Neural cell (in vitro differentiated cells): ENCODE measurements around the gene CSPG4. TPM values are rescaled to one million over a fixed set of nuclear protein-coding genes. Genes with fewer than 3 reads are reported as not detected.

Experiments used
- H2AFZ ChIP-seq: fragments of 200-600, 300-800 bp; sonication (generic), shearing (Covaris generic); 2 replicates; pipeline ENCODE4 v1.6.0; 2014; ENCODE audit warnings: low read depth, mild to moderate bottlenecking, antibody characterized with exemption, low read length, moderate library complexity
- H3F3A ChIP-seq: fragments of 200-600 bp; shearing (Covaris generic); 2 replicates; pipeline ENCODE4 v1.6.1; 2016; ENCODE audit warnings: mild to moderate bottlenecking, moderate library complexity, mixed read lengths, antibody characterized with exemption, low read length; ENCODE audit not compliant: insufficient read depth, poor library complexity, severe bottlenecking
- H3K27ac ChIP-seq: fragments of 200-600, 300-800 bp; sonication (generic), shearing (Covaris generic); 2 replicates; pipeline ENCODE4 v1.5.1; 2014; ENCODE audit warnings: mild to moderate bottlenecking, low read length, moderate library complexity
- H3K27me3 ChIP-seq: fragments of 300-800, 200-600 bp; sonication (generic), shearing (Covaris generic); 2 replicates; pipeline ENCODE4 v1.6.0; 2014; ENCODE audit warnings: mild to moderate bottlenecking, low read depth, low read length, moderate library complexity; ENCODE audit not compliant: insufficient read depth
- H3K36me3 ChIP-seq: fragments of 300-800, 200-600 bp; sonication (generic), shearing (Covaris generic); 2 replicates; pipeline ENCODE4 v1.5.1; 2014; ENCODE audit warnings: mild to moderate bottlenecking, antibody characterized with exemption, low read length, moderate library complexity; ENCODE audit not compliant: insufficient read depth
- H3K4me2 ChIP-seq: fragments of 300-800, 200-600 bp; sonication (generic), shearing (Covaris generic); 2 replicates; pipeline ENCODE4 v1.6.0; 2014; ENCODE audit warnings: mild to moderate bottlenecking, low read length
- H3K4me3 ChIP-seq: fragments of 300-800, 200-600 bp; sonication (generic), shearing (Covaris generic); 2 replicates; pipeline ENCODE4 v1.5.1; 2014; ENCODE audit warnings: mild to moderate bottlenecking, low read length, moderate library complexity
- H3K79me2 ChIP-seq: fragments of 200-600 bp; shearing (Covaris generic); replicated peaks from 2 replicates; pipeline ENCODE4 v1.6.0; 2014; ENCODE audit warnings: mild to moderate bottlenecking, low read length, moderate library complexity; ENCODE audit not compliant: insufficient read depth
- H3K9ac ChIP-seq: fragments of 300-800, 200-600 bp; sonication (generic), shearing (Covaris generic); 2 replicates; pipeline ENCODE4 v1.6.1; 2016; ENCODE audit warnings: mild to moderate bottlenecking, low read length, mixed read lengths
- H3K9me2 ChIP-seq: fragments of 200-600 bp; shearing (Covaris generic); 2 replicates; pipeline ENCODE4 v1.6.1; 2016; ENCODE audit warnings: mild to moderate bottlenecking, low read length, mixed read lengths; ENCODE audit not compliant: insufficient read depth
- H3K9me3 ChIP-seq: fragments of 200-600, 300-800 bp; sonication (generic), shearing (Covaris generic); 2 replicates; pipeline ENCODE4 v1.6.1; 2016; ENCODE audit warnings: mild to moderate bottlenecking, mixed run types, low read length, moderate library complexity, mixed read lengths
- H4K20me1 ChIP-seq: fragments of 200-600 bp; shearing (Covaris generic); 2 replicates; pipeline ENCODE4 v1.6.1; 2016; ENCODE audit warnings: mild to moderate bottlenecking, mixed run types; ENCODE audit not compliant: insufficient read depth
- EP300 ChIP-seq: fragments of 450-650 bp; conservative IDR thresholded peaks from 2 replicates; pipeline ENCODE4 v1.6.1; 2014; ENCODE audit warnings: antibody characterized with exemption, mild to moderate bottlenecking, moderate library complexity; ENCODE audit not compliant: poor library complexity, severe bottlenecking
- EZH2 ChIP-seq: fragments of 200-600, 300-800 bp; shearing (Covaris generic), sonication (generic); IDR thresholded peaks from 2 replicates; pipeline ENCODE4 v1.6.1; 2014; ENCODE audit warnings: antibody characterized with exemption, low read length, borderline replicate concordance, mild to moderate bottlenecking; ENCODE audit not compliant: insufficient read depth, poor library complexity, severe bottlenecking
- POLR2AphosphoS5 ChIP-seq: IDR thresholded peaks from 2 replicates; pipeline ENCODE4 v1.6.1; 2012
- RAD21 ChIP-seq: fragments of 450-650 bp; conservative IDR thresholded peaks from 2 replicates; pipeline ENCODE4 v1.6.1; 2014; ENCODE audit warnings: antibody characterized with exemption, mild to moderate bottlenecking, moderate library complexity
- REST ChIP-seq: IDR thresholded peaks from 2 replicates; pipeline ENCODE4 v1.6.1; 2012; ENCODE audit warnings: borderline replicate concordance
- TAF1 ChIP-seq: IDR thresholded peaks from 2 replicates; pipeline ENCODE4 v1.6.1; 2012; ENCODE audit warnings: low read depth
- polyA plus RNA-seq: library from polyadenylated mRNA; depleted of rRNA; stranded (reverse); fragments of >200 nt; gene quantifications from 2 replicates; pipeline ENCODE4 v1.2.3, GENCODE V29; 2014

The CSPG4 gene
- polyA plus RNA-seq, 1 donor from 2014 or later = not detected

- H2AFZ ChIP-seq = no peak overlapping the region
- no peaks in the 10 kb centered on the region for H3K9me3 ChIP-seq
- no peaks in the 10 kb centered on the region for H3F3A ChIP-seq
- H3K79me2 ChIP-seq = no peaks in the 10 kb centered on the region
- peaks cover 7% of the 10 kb centered on the region for H3K27me3 ChIP-seq
- H3K36me3 ChIP-seq = no peaks in the 10 kb centered on the region
- no peak overlapping the region for H3K27ac ChIP-seq
- no peaks in the 10 kb centered on the region for H4K20me1 ChIP-seq
- H3K4me3 ChIP-seq = no peak overlapping the region
- H3K9me2 ChIP-seq = no peaks in the 10 kb centered on the region
- no peak overlapping the region for H3K9ac ChIP-seq
- H3K4me2 ChIP-seq = no peak overlapping the region
- TF ChIP-seq RAD21 (no peak), TAF1 (no peak), REST (no peak), EZH2 (no peak)
Measured at GRCh38 chr15:75725006-75725718, 12.5 kb upstream of the CSPG4 start.

- no peak overlapping the region for H3K4me3 ChIP-seq
- no peaks in the 10 kb centered on the region for H3K79me2 ChIP-seq
- no peaks in the 10 kb centered on the region for H3K9me3 ChIP-seq
- no peaks in the 10 kb centered on the region for H3K36me3 ChIP-seq
- H3K9me2 ChIP-seq = no peaks in the 10 kb centered on the region
- TF ChIP-seq EP300 = peak; percentile 45
- peak; percentile 36 for TF ChIP-seq POLR2AphosphoS5
- no peak for TF ChIP-seq REST
- H3K27me3 ChIP-seq = peaks cover 7% of the 10 kb centered on the region
- H3K9ac ChIP-seq = peak overlapping the region; percentile 41
- H2AFZ ChIP-seq = no peak overlapping the region
- H3F3A ChIP-seq = no peaks in the 10 kb centered on the region
- peak overlapping the region; percentile 59 for H3K27ac ChIP-seq
- H3K4me2 ChIP-seq = no peak overlapping the region
- no peaks in the 10 kb centered on the region for H4K20me1 ChIP-seq
Measured at GRCh38 chr15:75723847-75724660, 11.4 kb upstream of the CSPG4 start.
